D721Med (cell line): ENCODE results near the gene MINK1.

Experiments
- DNase-seq: peaks from one replicate; pipeline ENCODE4 v3.0.0; 2011; ENCODE audit warnings: low spot score; ENCODE audit not compliant: insufficient read length
- FAIRE-seq: peaks from 2 replicates; lab custom pipeline; 2011; peaks lifted over from hg19 to GRCh38; lab: Jason Lieb, UNC
- TF ChIP-seq, protein P1 (sequence below): IDR thresholded peaks from 2 replicates; pipeline ENCODE4 v1.5.1; 2012; ENCODE audit warnings: mild to moderate bottlenecking, control low read depth; ENCODE audit not compliant: insufficient read depth; ENCODE audit errors: missing control alignments

Gene MINK1

DNA sequence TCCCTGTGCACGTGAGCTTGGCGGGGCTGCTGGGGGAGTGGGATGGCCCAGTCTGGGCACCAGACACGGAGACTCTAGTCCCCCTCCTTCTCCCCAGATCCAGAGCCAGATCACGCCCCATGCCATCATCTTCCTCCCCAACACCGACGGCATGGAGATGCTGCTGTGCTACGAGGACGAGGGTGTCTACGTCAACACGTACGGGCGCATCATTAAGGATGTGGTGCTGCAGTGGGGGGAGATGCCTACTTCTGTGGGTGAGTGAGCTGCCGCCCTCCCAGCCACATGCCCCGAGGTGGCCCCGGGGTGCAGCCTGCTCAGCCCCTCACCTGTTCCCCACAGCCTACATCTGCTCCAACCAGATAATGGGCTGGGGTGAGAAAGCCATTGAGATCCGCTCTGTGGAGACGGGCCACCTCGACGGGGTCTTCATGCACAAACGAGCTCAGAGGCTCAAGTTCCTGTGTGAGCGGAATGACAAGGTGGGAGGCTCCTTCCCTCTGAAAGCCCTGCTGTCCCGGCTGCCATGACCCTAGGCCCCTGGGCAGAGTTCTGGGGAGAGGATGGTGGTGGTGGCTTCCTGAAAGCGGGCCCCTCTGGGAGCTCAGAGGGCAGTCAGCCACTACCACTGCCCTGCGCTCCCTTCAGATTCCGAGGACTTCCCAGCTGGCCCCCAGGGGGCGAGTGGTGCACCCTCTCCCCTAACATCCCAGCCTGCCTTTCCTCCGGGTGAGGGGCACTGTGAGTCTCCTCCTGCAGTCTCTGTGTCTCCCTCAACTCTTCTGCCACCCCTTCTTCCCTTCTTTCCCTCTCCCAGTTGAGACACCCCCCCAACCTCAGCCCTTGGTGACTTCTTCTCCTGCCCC, 63.4 kb downstream of the MINK1 start:
- DNase-seq: peak; percentile 11
- TF ChIP-seq, protein P1, sequence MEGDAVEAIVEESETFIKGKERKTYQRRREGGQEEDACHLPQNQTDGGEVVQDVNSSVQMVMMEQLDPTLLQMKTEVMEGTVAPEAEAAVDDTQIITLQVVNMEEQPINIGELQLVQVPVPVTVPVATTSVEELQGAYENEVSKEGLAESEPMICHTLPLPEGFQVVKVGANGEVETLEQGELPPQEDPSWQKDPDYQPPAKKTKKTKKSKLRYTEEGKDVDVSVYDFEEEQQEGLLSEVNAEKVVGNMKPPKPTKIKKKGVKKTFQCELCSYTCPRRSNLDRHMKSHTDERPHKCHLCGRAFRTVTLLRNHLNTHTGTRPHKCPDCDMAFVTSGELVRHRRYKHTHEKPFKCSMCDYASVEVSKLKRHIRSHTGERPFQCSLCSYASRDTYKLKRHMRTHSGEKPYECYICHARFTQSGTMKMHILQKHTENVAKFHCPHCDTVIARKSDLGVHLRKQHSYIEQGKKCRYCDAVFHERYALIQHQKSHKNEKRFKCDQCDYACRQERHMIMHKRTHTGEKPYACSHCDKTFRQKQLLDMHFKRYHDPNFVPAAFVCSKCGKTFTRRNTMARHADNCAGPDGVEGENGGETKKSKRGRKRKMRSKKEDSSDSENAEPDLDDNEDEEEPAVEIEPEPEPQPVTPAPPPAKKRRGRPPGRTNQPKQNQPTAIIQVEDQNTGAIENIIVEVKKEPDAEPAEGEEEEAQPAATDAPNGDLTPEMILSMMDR: no peak
- FAIRE-seq: no peak

DNA sequence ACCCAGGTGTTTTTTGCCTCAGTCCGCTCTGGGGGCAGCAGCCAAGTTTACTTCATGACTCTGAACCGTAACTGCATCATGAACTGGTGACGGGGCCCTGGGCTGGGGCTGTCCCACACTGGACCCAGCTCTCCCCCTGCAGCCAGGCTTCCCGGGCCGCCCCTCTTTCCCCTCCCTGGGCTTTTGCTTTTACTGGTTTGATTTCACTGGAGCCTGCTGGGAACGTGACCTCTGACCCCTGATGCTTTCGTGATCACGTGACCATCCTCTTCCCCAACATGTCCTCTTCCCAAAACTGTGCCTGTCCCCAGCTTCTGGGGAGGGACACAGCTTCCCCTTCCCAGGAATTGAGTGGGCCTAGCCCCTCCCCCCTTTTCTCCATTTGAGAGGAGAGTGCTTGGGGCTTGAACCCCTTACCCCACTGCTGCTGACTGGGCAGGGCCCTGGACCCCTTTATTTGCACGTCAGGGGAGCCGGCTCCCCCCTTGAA, 64.1 kb downstream of the MINK1 start:
- DNase-seq (peak; percentile 9), FAIRE-seq (no peak)
- TF ChIP-seq, protein P1: no peak

DNA sequence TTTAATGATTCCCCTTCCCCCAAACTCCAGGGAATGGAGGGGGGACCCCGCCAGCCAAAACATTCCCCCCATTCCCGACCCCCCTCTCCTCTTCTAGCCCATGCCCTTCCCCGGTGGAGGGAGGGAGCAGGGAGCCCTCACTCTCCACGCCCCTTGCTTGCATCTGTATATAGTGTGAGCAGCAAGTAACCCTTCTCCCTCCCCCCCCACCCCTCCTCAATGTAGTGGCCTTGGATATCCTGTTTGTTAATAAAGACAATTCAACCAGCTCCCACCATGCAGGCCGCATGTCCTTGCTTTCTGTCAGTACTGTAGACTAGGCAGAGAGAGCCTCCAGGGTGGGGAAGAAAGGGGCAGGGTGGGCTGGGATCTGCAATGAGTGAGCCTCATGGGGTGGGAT, 64.6 kb downstream of the MINK1 start:
- FAIRE-seq (no peak), DNase-seq (no peak)
- TF ChIP-seq, protein P1: no peak

DNA sequence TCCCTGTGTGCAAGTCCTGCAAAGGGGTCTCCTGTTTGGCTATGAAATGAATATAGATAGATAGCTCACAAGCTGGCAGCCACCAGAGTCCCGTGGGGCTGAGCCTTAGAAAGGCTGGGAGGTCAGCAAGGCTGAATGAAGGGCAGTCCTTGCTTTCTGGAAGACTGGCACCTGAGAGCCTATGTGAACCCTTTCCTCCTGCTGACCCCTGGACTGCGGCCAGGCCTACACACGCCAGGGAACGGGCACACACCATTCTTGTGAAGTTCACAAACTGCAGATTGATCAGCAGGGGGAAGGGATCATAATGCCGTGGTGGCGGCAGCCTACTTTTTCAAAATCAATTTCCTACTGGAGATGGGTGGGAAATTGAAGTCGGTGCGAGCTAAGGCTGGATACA, 65.2 kb downstream of the MINK1 start:
- no peak for FAIRE-seq
- DNase-seq: peak; percentile 8
- TF ChIP-seq, protein P1: no peak

DNA sequence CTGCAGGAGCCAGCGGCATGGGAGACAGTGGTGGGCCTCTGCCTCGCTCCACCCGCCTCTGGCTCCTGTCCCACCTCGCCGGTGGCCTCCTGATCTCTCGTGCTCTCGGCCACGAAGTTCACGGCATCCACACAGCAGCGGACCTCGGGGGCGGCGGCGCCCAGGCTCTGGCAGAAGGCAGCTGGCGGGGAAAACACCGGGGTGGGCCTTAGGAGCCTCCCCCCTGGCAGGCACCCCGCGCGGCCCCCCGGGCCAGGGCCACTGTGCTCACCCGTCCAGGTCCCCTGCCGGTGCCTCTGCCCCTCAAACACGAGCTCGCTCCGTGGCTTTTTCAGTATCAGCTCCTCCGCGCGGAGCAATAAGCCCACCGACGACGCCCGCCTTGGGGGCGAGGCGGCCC, 65.8 kb downstream of the MINK1 start:
- no peak for FAIRE-seq
- DNase-seq: peak; percentile 7
- TF ChIP-seq, protein P1: no peak

DNA sequence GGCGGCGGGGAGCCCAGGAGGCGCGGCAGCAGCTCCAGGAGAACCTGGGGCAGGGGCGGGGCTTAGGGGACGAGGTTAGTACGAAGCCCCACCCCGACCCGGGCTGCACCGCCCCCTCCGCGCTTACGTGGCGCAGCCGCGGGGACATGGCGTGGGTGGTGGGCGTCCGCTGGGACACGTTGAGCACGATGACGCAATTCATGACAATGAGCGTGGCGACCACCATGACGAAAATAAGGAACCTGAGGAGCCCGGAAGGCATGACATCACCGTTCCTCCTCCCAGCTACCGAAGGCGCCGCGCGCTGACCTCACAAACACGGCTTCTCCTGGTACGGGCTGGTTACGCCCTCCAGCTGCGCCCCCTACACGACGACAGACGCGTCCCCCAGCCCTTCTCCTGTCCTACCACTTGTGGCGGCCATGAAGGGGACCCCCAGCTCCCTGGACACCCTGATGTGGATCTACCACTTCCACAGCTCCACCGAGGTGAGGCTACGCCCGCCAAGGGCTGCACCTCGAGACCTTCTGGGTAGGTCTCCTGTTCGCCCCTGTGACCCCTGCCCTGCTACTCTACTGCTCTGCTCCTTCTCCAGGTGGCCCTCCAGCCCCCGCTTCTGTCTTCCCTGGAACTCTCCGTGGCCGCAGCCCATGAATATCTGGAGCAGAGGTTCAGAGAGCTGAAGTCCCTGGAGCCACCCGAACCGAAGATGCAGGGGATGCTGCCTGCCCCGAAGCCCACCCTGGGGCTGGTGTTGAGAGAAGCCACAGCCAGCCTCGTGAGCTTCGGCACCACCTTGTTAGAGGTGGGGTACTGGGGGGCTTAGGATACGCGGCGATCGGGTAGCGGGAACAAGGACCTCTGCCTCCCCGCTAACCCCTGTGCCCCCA, 66.4 kb downstream of the MINK1 start, which contains the start of gene C17orf107:
Gene C17orf107 (plus strand): TSS at position 196 of the 890 bp plus-strand sequence. CDS start 227 bp downstream, at position 423.
- FAIRE-seq (no peak), DNase-seq (no peak)
- TF ChIP-seq, protein P1: no peak
